ENCODE data around the gene GNAO1. TPM values are rescaled to one million over a fixed set of nuclear protein-coding genes. Genes with fewer than 3 reads are reported as not detected.

GNAO1 gene
- total RNA-seq, 1 experiment from 2014 or later, result not detected

DNA sequence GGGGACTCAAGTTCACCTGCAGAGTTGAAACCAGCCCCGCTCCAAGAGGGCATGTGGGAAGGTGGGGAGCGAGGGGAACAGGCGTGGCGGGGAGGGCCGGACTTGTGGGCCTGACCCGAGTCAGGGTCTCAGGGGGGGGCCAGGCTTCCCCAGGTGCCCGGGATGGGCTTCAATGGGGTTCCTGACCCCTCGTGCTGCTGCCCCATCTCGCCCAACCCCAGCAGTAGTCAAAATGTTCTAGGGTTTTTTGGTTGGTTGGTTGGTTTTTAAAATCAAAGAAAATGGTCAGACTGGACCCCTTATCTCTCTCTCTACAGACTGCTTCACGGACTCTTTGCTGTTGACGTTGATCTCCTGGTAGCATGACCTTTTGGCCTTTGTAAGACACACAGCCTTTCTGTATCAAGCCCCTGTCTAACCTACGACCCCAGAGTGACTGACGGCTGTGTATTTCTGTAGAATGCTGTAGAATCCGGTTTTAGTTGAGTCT, 164.5 kb downstream of the GNAO1 start:
- H3K4me1 ChIP-seq (ENCODE audit: insufficient read depth, low read length, poor library complexity, severe bottlenecking), result no peaks in the 10 kb centered on the region

DNA sequence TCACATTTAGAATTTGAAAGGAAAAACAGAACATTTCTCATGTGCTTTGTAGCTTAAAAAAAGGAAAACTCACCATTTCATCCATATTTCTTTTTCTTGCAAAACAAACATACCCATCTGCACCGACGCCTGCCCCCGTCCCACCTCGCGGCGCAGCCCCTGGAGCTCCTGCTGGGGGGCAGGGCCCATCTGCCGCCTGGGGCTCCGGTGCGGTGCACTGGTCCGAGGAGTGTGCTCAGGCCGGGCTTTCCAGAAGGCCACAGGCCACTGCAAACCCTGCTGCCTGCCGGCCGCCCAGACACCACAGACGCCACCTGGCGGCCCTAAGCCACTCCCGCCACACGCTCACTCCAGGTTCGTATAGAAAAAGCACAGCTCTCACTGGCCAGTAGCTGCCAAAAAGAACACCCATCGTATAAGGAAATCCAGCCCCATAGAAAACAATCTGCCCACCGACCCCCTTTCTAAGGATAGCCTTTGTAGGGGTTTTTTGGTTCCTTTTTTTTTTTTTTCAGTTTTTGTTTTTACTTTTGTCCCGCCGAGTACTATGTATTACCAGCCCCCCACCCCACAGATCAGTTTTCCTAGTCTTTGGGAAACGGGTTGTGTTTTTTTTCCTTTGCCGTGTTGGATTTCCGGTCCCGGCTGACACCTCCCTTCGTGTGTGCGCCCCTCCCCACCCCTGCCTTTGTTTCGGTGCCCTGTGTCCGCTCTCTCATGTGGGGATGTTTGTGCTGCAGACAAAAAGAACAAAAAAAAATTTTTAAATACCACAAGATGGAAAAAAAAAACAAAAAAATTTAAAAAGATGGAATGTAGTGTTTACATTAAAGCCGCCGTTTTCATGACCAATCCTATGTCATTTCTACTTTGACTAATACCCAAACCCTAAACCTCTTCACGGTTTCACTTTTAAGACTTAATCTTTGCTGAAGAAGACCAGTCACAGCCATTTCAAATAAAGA, 165.3 kb downstream of the GNAO1 start:
- intact Hi-C loops (cut with micrococcal nuclease; ENCODE audit: unreplicated experiment), result no loop called here

More for the DNA sequence above, 164.5 kb downstream of the GNAO1 start:
- no peaks in the 10 kb centered on the region for H3K9me3 ChIP-seq (ENCODE audit: low read depth, low read length, poor library complexity, severe bottlenecking)
- CTCF ChIA-PET, result interaction anchor here (0.7 to 1.3 kb wide), 2 partner anchors 45 to 891 kb away, joined by 3 to 7 read pairs; no protein-coding TSS in a partner anchor
- H3K36me3 ChIP-seq (ENCODE audit: insufficient read depth, low read length, poor library complexity, severe bottlenecking), result no peaks in the 10 kb centered on the region
- H3K4me3 ChIP-seq (ENCODE audit: low read depth, low read length, poor library complexity, severe bottlenecking), result no peak overlapping the region
- POLR2A ChIA-PET (ENCODE audit: low non-redundant PET), result no interaction called here
- DNase-seq (ENCODE audit: low spot score), result no peak
- H3K27me3 ChIP-seq (replicated peaks; ENCODE audit: insufficient read depth, low read depth, low read length, poor library complexity), result no peaks in the 10 kb centered on the region
- TF ChIP-seq EZH2 (IDR thresholded peaks at IDR 0.05; ENCODE audit: borderline replicate concordance, low read depth, low read length, poor library complexity, severe bottlenecking), result no peak
- TF ChIP-seq, protein P1, sequence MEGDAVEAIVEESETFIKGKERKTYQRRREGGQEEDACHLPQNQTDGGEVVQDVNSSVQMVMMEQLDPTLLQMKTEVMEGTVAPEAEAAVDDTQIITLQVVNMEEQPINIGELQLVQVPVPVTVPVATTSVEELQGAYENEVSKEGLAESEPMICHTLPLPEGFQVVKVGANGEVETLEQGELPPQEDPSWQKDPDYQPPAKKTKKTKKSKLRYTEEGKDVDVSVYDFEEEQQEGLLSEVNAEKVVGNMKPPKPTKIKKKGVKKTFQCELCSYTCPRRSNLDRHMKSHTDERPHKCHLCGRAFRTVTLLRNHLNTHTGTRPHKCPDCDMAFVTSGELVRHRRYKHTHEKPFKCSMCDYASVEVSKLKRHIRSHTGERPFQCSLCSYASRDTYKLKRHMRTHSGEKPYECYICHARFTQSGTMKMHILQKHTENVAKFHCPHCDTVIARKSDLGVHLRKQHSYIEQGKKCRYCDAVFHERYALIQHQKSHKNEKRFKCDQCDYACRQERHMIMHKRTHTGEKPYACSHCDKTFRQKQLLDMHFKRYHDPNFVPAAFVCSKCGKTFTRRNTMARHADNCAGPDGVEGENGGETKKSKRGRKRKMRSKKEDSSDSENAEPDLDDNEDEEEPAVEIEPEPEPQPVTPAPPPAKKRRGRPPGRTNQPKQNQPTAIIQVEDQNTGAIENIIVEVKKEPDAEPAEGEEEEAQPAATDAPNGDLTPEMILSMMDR (conservative IDR thresholded peaks at IDR 0.05; ENCODE audit: low read depth, low read length), result no peak
- H3K27ac ChIP-seq (ENCODE audit: low read depth, low read length, poor library complexity, severe bottlenecking), result no peak overlapping the region
- intact Hi-C loops (cut with micrococcal nuclease; ENCODE audit: unreplicated experiment), result no loop called here
- no TSS peak for BruUV-seq (replicated peaks)

DNA sequence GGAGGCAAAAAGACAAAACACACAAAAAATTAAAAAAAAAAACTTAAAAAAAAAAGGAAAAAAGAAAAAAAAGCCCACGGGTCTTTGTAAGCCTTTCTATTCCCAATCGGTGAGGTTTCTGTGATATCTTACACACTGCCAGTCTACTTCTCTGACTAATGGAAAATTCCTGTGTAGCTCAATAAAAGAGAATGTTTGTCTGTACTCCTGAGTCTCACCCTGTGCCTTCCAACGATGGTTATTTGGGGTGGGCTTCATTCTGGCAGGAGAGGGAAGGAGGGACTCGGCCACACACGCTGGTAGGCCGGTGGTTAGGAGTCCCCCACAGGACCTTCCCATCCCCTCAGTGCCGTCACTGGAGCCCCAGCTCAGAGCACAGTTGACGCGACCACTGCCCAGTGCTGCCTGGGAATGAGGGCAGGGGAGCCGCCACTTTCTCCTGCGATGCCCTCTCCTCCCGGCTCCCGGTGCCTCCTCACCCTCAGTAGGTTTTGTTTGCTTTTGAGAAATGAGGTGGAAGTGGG, 166.0 kb downstream of the GNAO1 start:
- POLR2A ChIA-PET (ENCODE audit: low non-redundant PET), result no interaction called here
- intact Hi-C loops (cut with micrococcal nuclease; ENCODE audit: unreplicated experiment), result no loop called here
- H3K27ac ChIP-seq (ENCODE audit: low read depth, low read length, poor library complexity, severe bottlenecking), result no peak overlapping the region
- H3K36me3 ChIP-seq (ENCODE audit: insufficient read depth, low read length, poor library complexity, severe bottlenecking), result no peaks in the 10 kb centered on the region
- H3K4me3 ChIP-seq (ENCODE audit: low read depth, low read length, poor library complexity, severe bottlenecking), result peak overlapping the region; percentile 30
- H3K9me3 ChIP-seq (ENCODE audit: low read depth, low read length, poor library complexity, severe bottlenecking), result no peaks in the 10 kb centered on the region
- H3K4me1 ChIP-seq (ENCODE audit: insufficient read depth, low read length, poor library complexity, severe bottlenecking), result no peaks in the 10 kb centered on the region
- no TSS peak for BruUV-seq (replicated peaks)
- no peak for TF ChIP-seq EZH2 (IDR thresholded peaks at IDR 0.05; ENCODE audit: borderline replicate concordance, low read depth, low read length, poor library complexity, severe bottlenecking)
- TF ChIP-seq, protein P1 (conservative IDR thresholded peaks at IDR 0.05; ENCODE audit: low read depth, low read length), result no peak
- CTCF ChIA-PET, result interaction anchor here (1.0 to 1.3 kb wide), 2 partner anchors 345 to 893 kb away, joined by 5 to 7 read pairs; no protein-coding TSS in a partner anchor
- no peak for DNase-seq (ENCODE audit: low spot score)
- no peaks in the 10 kb centered on the region for H3K27me3 ChIP-seq (replicated peaks; ENCODE audit: insufficient read depth, low read depth, low read length, poor library complexity)

More for the DNA sequence above, 165.3 kb downstream of the GNAO1 start:
- H3K36me3 ChIP-seq (ENCODE audit: insufficient read depth, low read length, poor library complexity, severe bottlenecking), result no peaks in the 10 kb centered on the region
- no peaks in the 10 kb centered on the region for H3K9me3 ChIP-seq (ENCODE audit: low read depth, low read length, poor library complexity, severe bottlenecking)
- H3K27me3 ChIP-seq (replicated peaks; ENCODE audit: insufficient read depth, low read depth, low read length, poor library complexity), result no peaks in the 10 kb centered on the region
- H3K4me3 ChIP-seq (ENCODE audit: low read depth, low read length, poor library complexity, severe bottlenecking), result peak overlapping the region; percentile 30
- no TSS peak for BruUV-seq (replicated peaks)
- ChIA-PET POLR2A (ENCODE audit: low non-redundant PET) (no interaction called here), CTCF (interaction anchor here (0.7 to 1.3 kb wide), 3 partner anchors 44 to 892 kb away, joined by 3 to 7 read pairs (median 5); no protein-coding TSS in a partner anchor)
- no peak overlapping the region for H3K27ac ChIP-seq (ENCODE audit: low read depth, low read length, poor library complexity, severe bottlenecking)
- no peaks in the 10 kb centered on the region for H3K4me1 ChIP-seq (ENCODE audit: insufficient read depth, low read length, poor library complexity, severe bottlenecking)
- TF ChIP-seq EZH2 (IDR thresholded peaks at IDR 0.05; ENCODE audit: borderline replicate concordance, low read depth, low read length, poor library complexity, severe bottlenecking), result no peak
- TF ChIP-seq, protein P1 (conservative IDR thresholded peaks at IDR 0.05; ENCODE audit: low read depth, low read length), result peak; percentile 86
- peak; percentile 73 for DNase-seq (ENCODE audit: low spot score)
